Measurements from ENCODE around the gene COL24A1.
"Not testable (repeated sequence)": the region's sequence is repeated elsewhere in the genome, so short reads cannot be mapped to it uniquely, and the experiment has no call there.

Gene COL24A1

GRCh38 chr1:85762804-85763203, 393.8 kb downstream of the COL24A1 start:
- no peak for FAIRE-seq

DNA sequence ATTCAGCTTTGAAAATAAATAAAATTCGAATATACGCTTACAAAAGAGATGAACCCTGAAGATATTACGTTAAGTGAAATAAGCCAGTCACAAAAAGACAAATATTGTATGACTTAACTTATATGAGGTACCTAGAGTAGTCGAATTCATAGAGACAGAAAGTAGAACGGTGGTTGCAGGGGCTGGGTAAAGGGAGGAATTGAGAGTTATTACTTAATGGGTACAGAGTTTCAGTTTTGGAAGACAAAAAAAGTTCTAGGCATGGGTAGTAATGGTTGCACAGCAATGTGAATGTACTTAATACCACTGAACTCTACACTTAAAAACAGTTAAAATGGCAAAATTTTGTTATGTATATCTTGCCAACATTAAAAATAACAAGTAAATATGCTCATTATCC, 399.7 kb downstream of the COL24A1 start:
- FAIRE-seq = no peak

DNA sequence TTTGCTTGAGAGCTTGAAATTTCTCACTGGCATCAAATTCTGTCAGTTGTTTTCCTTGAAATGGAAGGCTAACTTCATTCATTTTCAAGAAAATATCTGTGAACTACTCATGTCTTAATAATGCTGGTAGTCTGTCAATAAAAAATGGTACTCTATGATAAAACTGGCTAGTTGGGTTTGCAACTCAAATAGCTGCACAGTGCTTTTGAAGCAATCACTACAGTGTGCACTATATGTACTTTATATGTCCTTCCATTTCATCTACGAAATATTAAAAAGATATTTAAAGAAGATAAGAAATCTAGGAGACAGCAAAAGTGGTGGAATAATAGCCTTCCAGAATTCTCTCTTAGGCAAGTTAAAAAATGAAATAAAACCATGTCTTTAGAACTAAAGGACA, 408.5 kb downstream of the COL24A1 start:
- no peak for FAIRE-seq

DNA sequence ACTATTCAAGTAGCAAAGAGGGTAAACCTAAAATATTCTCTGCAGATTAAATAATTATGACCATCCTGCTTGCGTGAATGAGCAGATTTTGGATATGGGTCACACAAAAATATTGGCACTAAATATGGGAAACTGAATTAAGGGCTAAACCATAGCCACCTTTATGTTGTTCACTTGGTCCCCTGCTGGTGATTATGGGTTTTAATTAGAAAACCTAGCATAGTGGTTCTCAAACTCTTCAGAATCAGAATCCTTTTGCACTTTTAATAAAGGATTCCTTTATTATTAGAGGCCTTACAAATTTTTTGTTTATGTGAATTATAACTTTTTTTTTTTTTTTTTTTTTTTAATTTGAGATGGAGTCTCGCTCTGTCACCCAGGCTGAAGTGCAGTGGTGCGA, 409.8 kb downstream of the COL24A1 start:
- FAIRE-seq = no peak

- no peak for FAIRE-seq
Observed at GRCh38 chr1:85743814-85744213, 412.8 kb downstream of the COL24A1 start.

DNA sequence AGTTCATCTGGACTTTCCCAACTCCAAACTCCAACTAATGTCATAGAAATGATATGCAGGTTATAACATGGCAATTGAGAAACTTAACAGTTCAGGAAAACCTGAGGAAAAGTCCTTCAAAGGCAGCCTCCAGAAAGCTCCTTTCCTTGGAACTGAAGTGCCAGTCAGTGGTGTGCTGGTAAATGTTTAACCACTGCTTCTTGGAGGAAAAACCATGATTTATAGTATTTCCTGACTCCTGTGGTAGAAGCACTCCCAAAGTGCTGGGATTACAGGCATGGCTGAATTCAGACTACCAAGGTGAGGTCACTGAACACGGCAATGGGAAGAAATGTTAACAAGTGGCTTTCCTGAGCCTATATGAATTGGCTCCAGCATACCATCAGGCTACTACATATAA, 421.6 kb downstream of the COL24A1 start:
- no peak for FAIRE-seq

GRCh38 chr1:85718678-85719340, 437.8 kb downstream of the COL24A1 start:
- FAIRE-seq = no peak

GRCh38 chr1:85714418-85715114, 442.0 kb downstream of the COL24A1 start:
- FAIRE-seq = not testable (repeated sequence)

- FAIRE-seq = no peak
Observed at GRCh38 chr1:85708829-85709227, 447.7 kb downstream of the COL24A1 start.

GRCh38 chr1:85707990-85708828, 448.4 kb downstream of the COL24A1 start, which contains the start of gene ZNHIT6:
ZNHIT6 (minus strand) TSS chr1:85708433; CDS start chr1:85708284, 149 bp downstream.
- peak; percentile 94 for FAIRE-seq

GRCh38 chr1:85707267-85707989, 449.1 kb downstream of the COL24A1 start:
- FAIRE-seq = no peak

DNA sequence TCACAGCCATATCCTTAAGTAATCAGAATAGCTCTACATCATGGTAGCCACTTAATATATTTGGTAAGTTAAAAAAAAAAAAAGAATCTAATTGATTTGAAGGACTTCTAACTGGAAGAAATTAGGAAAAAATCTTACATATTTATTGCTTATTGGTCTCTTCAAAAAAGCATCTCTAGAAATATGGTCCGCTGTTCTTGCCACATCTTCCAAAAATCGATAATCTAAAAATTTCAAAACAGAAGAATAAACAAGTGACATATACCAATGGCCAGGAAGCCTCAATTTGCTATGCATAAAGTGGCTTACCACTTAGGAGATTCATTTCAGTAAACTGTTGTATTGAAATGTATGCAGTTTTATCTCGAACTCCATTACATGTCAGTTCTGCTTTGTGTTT, 450.6 kb downstream of the COL24A1 start:
- FAIRE-seq = no peak

DNA sequence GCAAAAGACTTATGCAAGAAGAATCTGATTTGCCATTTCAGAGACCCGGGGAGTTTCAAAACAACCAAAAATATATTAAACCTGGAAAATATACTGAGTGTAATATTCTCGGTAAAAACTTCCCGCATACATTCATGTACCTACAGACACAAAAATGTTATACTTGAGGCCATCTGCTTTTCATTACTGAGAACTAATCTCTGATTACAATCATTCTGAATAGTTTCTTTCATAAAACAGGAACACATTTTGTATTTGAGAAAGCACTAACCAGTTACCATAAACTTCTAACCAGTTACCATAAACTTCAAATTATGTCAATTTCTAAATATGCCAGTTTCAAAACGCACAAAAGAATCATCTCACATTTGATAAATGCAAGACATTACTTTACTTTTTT, 456.1 kb downstream of the COL24A1 start:
- no peak for FAIRE-seq

DNA sequence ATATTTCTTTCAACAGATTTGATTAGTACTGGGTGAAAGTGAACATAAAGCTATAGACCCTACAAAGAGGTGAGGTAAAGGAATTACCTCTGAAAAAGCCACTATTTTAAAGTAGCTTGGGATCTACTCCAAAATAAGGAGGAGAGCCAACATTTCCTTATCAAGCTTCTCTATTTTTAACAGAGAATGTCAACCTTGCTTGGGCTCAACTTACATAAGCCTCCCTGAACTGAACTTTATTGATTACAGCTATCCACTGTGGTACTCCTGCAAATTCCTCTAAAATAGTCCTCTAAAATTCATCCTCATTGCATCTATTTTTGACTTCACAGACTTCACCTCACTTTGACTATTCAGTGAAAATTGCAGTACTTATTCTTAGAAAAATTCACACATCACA, 458.7 kb downstream of the COL24A1 start:
- no peak for FAIRE-seq

- peak; percentile 96 for FAIRE-seq
Observed at GRCh38 chr1:85692730-85693314, 463.8 kb downstream of the COL24A1 start.

DNA sequence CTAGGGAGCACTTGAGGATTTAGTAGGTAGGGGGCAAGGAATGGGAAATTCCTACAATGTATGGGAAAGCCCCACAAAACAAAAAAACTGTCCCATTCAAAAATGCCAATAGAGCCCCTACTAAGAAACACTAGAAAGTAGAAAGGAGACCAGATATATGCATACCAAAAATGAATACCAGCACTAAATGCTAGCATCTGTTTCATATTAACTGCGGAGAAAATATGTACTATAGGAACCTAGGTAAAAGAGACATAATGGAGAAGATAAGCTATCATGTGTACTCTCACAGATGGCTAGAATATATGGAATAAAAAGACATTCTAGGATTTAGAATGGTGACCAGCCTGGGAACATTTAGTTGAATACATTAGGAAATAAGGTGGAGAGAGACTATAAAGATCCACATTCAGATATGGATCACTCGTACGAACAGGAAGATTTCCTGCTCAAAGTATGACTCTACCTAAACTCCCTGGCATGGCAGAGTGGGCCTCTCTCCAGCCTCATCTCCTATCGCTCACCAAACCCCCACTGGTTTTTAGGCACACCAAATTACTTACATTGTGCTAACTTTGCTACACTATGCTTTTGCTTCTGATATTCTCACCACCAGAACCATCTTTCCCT, 466.7 kb downstream of the COL24A1 start:
- no peak for FAIRE-seq

DNA sequence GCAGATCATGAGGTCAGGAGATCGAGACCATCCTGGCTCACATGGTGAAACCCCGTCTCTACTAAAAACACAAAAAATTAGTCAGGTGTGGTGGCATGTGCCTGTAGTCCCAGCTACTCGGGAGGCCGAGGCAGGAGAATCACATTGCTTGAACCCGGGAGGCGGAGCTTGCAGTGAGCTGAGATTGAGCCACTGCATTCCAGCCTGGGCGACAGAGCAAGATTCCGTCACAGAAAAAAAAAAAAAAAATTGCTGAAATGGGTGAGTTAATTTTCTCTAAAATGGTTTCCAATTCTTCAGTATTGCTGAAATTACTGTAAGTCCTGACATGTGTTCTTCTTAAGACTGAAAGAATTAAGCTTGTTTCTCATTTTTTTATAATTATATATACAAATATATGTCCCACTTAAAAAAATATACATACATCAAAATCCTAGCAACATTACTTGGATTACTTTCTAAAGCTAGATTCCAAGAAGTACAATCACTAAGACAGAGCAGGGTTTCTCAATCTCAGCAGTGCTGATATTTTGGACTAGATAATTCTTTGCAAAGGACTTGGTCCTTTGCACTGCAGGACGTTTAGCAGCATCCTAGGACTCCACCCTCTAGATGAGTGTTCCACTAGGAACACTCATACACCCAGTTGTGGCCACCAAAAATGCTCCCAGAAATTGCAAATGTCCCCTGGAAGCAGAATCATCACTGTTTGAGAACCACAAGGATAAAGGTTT, 473.1 kb downstream of the COL24A1 start:
- FAIRE-seq = no peak

- FAIRE-seq = no peak
Observed at GRCh38 chr1:85681087-85681486, 475.5 kb downstream of the COL24A1 start.

Data from G401.6 (cell line).